ENCODE measurements around the gene ARHGAP26. TPM values are rescaled to one million over a fixed set of nuclear protein-coding genes. Genes with fewer than 3 reads are reported as not detected.

The ARHGAP26 gene
- polyA plus RNA-seq, 3 donors: 26.5 to 56.8 (median 28.7) TPM

- H4K20me1 ChIP-seq (ENCODE audit: insufficient read depth, low read length): peaks cover 49% of the 10 kb centered on the region
- H3K27me3 ChIP-seq (ENCODE audit: control insufficient read depth in 2 of 2, insufficient read depth in 2 of 2, low read length in 2 of 2): no peaks in the 10 kb centered on the region
- H3K4me3 ChIP-seq (replicated peaks in 1 of 3; ENCODE audit: low read depth in 2 of 3, low read length in 3 of 3): no peak overlapping the region
- Mint-ChIP-seq H3K27ac (peak overlapping the region in 4 of 7 donors; percentile 8 to 38 (median 24)), H3K36me3 (peaks cover 91 to 96% of the 10 kb centered on the region in 2 donors), H3K4me3 (no peak overlapping the region), H3K4me1 (peaks cover 52% of the 10 kb centered on the region), H3K9me3 (no peaks in the 10 kb centered on the region), H3K27me3 (ENCODE audit: low read depth in 3 of 3) (peaks cover 0 to 1% (median 0%) of the 10 kb centered on the region in 3 donors)
- H3K9ac ChIP-seq (ENCODE audit: insufficient read depth, low read length, poor library complexity, severe bottlenecking): no peak overlapping the region
- H3K36me3 ChIP-seq (replicated peaks in 1 of 2; ENCODE audit: control insufficient read depth in 1 of 2, insufficient read depth in 2 of 2, low read length in 2 of 2): peaks cover 73 to 96% of the 10 kb centered on the region in 2 donors
- H3K79me2 ChIP-seq (ENCODE audit: insufficient read depth, low read length): no peaks in the 10 kb centered on the region
- H2AFZ ChIP-seq (ENCODE audit: insufficient read depth, low read depth, low read length, poor library complexity, severe bottlenecking): no peak overlapping the region
- no peak for DNase-seq
- intact Hi-C loops (cut with micrococcal nuclease): no loop called here
- TF ChIP-seq CTCF (IDR thresholded peaks at IDR 0.05): no peak
- H3K9me3 ChIP-seq (replicated peaks in 1 of 2; ENCODE audit: control insufficient read depth in 1 of 2, insufficient read depth in 1 of 2, low read length in 2 of 2): no peaks in the 10 kb centered on the region
- WGBS (ENCODE audit: insufficient coverage): no CpG with 5 or more reads among the region's 1 CpG
- peaks cover 27 to 33% of the 10 kb centered on the region in 2 donors for H3K4me1 ChIP-seq (ENCODE audit: control insufficient read depth in 1 of 2, insufficient read depth in 2 of 2, low read length in 2 of 2)
- no peak overlapping the region for H3K27ac ChIP-seq (ENCODE audit: low read depth in 1 of 2, low read length in 2 of 2)
- no peak overlapping the region for H3K4me2 ChIP-seq (replicated peaks; ENCODE audit: extremely low read depth, low read length, poor library complexity, severe bottlenecking)
These were observed 289.2 kb downstream of the ARHGAP26 start for GRCh38 chr5:143059355-143059754.

GRCh38 chr5:143059976-143060765, 290.0 kb downstream of the ARHGAP26 start:
- H3K27ac ChIP-seq (ENCODE audit: low read depth in 1 of 2, low read length in 2 of 2): no peak overlapping the region
- H3K4me2 ChIP-seq (replicated peaks; ENCODE audit: extremely low read depth, low read length, poor library complexity, severe bottlenecking): no peak overlapping the region
- peaks cover 65 to 88% of the 10 kb centered on the region in 2 donors for H3K36me3 ChIP-seq (replicated peaks in 1 of 2; ENCODE audit: control insufficient read depth in 1 of 2, insufficient read depth in 2 of 2, low read length in 2 of 2)
- no peak for TF ChIP-seq CTCF (IDR thresholded peaks at IDR 0.05)
- no peaks in the 10 kb centered on the region for H3K27me3 ChIP-seq (ENCODE audit: control insufficient read depth in 2 of 2, insufficient read depth in 2 of 2, low read length in 2 of 2)
- DNase-seq: no peak
- no peaks in the 10 kb centered on the region for H3K9me3 Mint-ChIP-seq
- no peak overlapping the region for H2AFZ ChIP-seq (ENCODE audit: insufficient read depth, low read depth, low read length, poor library complexity, severe bottlenecking)
- H3K36me3 Mint-ChIP-seq: peaks cover 83 to 88% of the 10 kb centered on the region in 2 donors
- peaks cover 33 to 39% of the 10 kb centered on the region in 2 donors for H3K4me1 ChIP-seq (ENCODE audit: control insufficient read depth in 1 of 2, insufficient read depth in 2 of 2, low read length in 2 of 2)
- H3K27ac Mint-ChIP-seq: no peak overlapping the region
- H3K27me3 Mint-ChIP-seq (ENCODE audit: low read depth in 3 of 3): peaks cover 0 to 2% (median 1%) of the 10 kb centered on the region in 3 donors
- H3K79me2 ChIP-seq (ENCODE audit: insufficient read depth, low read length): no peaks in the 10 kb centered on the region
- H3K4me1 Mint-ChIP-seq: peaks cover 56% of the 10 kb centered on the region
- H3K9me3 ChIP-seq (replicated peaks in 1 of 2; ENCODE audit: control insufficient read depth in 1 of 2, insufficient read depth in 1 of 2, low read length in 2 of 2): no peaks in the 10 kb centered on the region
- H4K20me1 ChIP-seq (ENCODE audit: insufficient read depth, low read length): peaks cover 52% of the 10 kb centered on the region
- H3K4me3 ChIP-seq (replicated peaks in 1 of 3; ENCODE audit: low read depth in 2 of 3, low read length in 3 of 3): no peak overlapping the region
- WGBS (ENCODE audit: insufficient coverage): 100% methylated on average over 3 of the region's 3 CpGs
- intact Hi-C loops (cut with micrococcal nuclease): no loop called here
- H3K9ac ChIP-seq (ENCODE audit: insufficient read depth, low read length, poor library complexity, severe bottlenecking): no peak overlapping the region
- no peak overlapping the region for H3K4me3 Mint-ChIP-seq
